ENCODE measurements around the gene CA12.

DNA sequence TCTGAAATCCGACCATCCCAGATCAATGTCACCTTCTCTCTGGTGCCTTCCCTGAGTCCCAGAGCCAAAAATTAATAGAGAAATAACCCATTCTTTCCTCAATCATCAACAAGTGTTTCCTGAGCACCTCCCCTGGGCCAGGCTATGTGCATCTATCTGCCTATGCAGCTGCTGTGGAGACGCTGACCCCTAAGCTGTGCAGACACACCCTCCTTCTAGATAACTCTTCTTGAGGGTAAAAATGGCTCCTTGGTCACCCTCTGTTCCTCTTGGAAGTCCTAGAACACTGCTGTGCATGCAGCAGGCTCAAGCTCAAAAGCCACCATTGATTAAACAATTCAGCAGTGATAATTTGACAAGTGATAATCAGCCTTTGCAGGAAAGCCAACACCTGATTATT lies 18.4 kb downstream of the CA12 start:
- TF ChIP-seq, protein P1, sequence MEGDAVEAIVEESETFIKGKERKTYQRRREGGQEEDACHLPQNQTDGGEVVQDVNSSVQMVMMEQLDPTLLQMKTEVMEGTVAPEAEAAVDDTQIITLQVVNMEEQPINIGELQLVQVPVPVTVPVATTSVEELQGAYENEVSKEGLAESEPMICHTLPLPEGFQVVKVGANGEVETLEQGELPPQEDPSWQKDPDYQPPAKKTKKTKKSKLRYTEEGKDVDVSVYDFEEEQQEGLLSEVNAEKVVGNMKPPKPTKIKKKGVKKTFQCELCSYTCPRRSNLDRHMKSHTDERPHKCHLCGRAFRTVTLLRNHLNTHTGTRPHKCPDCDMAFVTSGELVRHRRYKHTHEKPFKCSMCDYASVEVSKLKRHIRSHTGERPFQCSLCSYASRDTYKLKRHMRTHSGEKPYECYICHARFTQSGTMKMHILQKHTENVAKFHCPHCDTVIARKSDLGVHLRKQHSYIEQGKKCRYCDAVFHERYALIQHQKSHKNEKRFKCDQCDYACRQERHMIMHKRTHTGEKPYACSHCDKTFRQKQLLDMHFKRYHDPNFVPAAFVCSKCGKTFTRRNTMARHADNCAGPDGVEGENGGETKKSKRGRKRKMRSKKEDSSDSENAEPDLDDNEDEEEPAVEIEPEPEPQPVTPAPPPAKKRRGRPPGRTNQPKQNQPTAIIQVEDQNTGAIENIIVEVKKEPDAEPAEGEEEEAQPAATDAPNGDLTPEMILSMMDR (IDR thresholded peaks at IDR 0.05), result no peak
- TF ChIP-seq SMAD4 (CRISPR knock-in tag; IDR thresholded peaks at IDR 0.05), result no peak
